HG02610 (cell line): ENCODE measurements around the gene CADM4.
"Not testable (repeated sequence)": the region's sequence is repeated elsewhere in the genome, so short reads cannot be mapped to it uniquely, and the experiment has no call there.

ENCODE experiments used
- ATAC-seq: cut with Tn5 transposase; IDR thresholded peaks from one replicate; pipeline ENCODE4 v1.9.1; 2021; ENCODE audit warnings: mild to moderate bottlenecking, moderate library complexity; ENCODE audit not compliant: unreplicated experiment

CADM4 gene

DNA sequence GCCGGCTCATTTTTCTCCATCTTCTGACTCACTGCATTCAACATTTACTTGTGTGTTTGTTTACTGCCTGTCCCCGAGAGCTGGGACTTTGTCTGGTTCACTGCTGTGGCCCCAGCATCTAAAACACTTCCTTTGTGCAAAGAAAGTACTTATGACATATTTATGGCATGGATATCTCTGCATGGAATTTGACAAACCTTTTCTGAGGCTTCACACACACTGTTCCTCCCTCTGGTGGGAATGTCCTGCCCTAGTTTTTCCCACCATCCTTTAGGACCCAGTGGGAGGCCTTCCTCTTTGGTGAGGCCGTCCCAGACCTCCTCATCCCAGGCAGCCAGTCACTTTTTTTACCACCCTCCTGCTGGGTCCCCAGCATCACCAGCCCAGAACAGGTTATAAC, 29.2 kb downstream of the CADM4 start:
- no peak for ATAC-seq

DNA sequence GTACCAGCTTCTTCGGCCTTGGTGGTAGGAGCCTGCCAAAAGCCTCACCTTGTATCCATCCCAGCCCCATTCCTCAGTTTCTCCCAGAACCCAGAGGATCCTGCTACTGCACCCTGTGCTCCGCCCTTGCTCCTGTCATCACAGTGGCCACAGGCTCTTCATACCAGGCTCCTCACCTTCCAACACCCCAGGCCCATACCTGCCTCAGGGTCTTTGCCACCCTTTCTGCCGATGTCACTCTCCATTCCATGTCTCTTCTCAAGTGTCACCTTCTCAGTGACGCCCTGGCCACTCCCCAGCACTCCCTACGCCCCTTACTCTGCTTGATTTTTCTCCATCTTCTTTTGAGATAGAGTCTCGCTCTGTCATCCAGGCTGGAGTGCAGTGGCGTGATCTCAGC, 29.8 kb downstream of the CADM4 start:
- no peak for ATAC-seq

DNA sequence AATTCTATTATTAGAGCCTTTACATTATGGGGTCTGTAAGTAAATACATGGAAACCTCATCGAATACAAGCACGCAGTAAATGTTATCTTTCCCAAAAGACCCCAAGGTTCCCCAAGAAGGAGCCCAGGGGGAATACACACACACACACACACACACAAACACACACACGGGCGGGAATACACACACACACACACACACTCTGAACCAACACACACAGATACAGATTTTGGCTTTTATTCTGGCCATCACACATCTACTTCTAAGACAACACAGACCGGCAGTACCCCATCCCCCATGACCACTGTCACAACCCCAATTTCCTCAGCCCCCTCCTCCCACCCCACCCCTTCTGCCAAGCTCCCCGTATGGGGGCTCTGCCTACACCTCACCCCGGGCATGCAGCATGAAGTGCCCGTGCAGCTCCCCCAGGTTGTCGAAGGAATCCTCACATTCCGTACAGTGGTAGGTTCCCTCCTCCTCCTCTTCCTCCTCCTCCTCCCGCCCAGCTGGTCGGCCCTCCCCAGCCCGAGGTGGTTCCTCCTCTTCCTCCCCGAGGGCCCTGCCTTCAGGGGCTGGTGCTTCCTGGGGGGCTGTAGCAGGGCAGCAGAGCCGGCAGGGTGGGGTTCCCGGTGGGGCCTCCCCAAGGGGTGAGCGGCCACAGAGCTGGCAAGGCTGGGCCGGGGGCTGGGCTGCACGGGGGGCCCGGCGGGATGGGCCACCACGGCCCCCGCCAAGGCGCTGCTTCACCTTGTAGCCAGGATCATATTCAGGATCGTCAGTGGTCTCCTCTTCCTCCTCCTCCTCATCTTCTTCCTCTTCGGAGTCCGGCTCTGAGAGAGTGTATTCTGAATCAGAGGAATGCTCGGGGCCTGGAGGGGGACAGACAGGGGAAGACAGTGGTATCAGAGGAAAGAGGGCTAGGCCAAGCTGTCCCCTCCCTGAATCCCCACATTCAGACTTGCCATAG, 32.1 kb downstream of the CADM4 start:
- no peak for ATAC-seq

DNA sequence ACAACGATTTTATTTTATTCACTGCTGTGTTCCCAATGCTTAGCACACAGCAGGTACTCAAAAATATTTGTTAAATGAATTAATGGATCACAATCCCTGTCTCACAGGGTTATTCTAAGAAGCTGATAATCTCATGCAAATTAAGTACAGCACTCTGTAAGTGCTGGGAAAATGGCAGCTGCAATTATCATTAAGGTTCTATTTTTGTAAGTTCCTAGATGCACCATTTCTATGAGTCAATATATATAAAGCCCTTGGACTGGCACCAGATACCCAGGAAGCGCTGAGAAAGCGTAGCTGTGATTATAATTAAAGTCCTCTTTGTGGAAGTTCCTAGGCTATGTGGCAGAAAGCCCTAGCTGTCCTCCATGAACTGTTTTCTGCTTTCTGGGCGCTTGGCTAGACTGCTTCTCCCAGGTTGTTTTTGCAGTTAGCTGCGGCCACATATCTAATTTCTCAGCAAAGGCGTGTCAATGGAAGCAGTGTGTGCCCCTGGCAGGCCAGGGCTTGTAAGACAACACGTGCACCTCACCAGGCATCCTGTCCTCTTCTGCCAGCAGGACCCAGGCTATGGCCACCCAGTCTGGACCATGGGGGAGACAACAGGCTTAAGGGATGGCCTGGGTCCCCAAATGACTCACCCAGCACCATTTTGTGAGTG, 33.0 kb downstream of the CADM4 start:
- ATAC-seq, result no peak

DNA sequence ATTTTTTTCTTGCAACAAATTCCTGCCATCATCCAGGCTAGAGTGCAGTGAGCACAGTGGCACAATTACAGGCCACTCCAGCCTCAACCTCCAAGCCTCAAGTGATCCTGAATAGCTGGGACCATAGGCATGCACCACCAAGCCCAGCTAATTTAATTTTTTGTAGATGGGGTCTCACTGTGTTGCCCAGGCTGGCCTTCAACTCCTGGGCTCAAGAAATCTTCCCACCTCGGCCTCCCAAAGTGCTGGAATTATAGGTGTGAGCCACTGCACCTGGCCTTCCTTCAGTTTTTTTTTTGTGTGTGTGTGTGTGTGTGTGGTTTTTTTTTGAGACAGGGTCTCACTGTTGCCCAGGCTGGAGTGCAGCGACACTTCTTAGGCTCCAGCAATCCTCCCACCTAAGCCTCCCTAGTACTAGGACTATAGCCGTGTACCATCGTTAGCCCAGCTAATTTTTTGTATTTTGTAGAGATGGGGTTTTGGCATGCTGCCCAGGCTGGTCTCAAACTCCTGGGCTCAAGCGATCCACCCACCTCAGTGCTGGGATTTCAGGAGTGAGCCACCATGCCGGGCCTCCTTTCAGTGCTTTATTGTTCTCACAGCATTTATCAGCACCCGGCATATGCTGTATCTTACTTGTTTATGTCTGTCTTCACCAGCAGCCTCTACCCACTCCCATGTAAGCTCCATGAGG, 33.6 kb downstream of the CADM4 start:
- no peak for ATAC-seq

DNA sequence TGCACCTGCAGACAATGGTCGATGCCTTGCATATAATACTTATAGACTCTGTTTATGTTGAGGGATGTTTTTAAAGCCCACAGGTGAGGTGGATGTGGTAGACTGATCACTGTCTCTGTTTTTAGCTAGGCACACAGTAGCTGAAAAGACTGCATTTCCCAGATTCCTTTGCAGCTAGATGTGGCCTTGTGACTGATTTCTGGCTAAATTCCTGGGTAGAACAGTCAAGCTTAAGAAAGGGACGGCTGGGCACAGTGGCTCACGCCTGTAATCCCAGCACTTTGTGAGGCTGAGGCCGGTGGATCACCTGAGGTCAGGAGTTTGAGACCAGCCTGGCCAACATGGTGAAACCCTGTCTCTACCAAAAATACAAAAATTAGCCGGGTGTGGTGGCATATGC, 39.3 kb downstream of the CADM4 start:
- not testable (repeated sequence) for ATAC-seq

DNA sequence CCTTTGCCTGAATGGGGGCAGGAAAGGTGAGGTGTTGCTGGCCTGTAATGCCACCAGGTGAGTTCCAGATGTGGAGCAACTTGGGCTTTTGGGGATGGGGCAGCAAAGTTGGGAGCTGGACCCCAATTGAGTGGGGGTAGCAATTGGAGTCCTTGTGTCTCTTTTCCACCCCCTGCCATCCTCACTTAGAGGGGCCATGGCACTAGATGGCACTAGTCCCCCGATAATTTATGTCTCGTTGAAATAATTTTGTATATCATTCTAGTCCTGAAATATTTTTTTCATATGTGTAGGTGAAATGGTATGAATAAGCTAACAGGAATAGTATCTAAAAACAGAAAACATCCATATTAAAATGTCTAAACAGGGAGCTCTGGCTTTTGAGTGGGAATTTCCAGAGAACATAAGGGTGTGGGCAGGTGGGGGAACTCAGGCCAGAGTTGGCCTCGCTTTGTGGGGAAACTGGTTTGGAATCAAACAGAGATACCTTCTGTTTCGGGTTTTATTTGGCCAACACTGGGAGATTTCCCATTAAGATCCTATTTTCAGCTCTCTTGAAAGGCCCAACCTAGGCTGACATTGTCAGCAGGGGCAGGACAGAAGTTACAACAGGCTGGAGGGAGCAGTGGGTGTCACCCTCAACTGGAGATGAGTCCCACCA, 39.9 kb downstream of the CADM4 start:
- no peak for ATAC-seq

DNA sequence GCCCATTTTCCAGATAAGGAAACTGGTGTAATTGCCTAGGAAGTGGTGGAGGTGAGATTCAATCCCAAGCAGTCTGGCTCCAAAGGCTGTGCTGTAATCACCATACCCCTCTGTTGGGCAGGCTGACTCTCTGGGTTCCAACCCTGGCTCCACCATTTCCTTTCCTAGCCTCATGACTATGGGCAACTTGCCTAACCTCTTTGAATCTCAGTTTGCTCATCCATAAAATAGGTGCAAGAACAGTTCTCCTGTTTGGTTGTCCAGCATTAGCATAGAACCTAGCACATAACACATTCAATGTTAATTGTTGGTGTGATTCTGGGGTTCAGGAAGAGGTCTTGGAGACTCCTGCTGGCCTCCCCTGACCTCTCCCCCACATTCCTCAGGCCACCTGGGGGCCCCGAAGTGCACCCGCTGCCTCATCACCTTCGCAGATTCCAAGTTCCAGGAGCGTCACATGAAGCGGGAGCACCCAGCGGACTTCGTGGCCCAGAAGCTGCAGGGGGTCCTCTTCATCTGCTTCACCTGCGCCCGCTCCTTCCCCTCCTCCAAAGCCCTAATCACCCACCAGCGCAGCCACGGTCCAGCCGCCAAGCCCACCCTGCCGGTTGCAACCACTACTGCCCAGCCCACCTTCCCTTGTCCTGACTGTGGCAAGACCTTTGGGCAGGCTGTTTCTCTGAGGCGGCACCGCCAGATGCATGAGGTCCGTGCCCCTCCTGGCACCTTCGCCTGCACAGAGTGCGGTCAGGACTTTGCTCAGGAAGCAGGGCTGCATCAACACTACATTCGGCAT, 41.0 kb downstream of the CADM4 start:
- ATAC-seq, result no peak

DNA sequence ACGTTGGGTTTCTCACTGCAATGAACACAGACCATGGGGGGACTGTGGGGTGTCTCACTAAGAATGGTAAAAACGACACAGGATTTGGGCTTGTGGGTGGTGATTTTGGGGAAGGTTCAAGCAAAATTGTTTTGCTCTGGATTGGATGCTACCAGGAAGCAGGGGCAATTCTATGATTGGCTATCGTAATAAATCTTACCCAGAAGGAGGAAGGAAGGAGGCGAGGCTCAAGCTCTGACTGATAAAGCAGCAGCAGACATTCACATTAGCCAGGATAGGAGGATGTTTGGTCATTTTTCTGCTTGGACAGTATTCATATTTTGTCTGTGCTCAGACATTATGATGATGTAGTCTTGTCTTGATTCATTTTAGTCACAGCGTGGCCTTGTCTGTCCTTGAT, 41.8 kb downstream of the CADM4 start:
- ATAC-seq, result no peak

DNA sequence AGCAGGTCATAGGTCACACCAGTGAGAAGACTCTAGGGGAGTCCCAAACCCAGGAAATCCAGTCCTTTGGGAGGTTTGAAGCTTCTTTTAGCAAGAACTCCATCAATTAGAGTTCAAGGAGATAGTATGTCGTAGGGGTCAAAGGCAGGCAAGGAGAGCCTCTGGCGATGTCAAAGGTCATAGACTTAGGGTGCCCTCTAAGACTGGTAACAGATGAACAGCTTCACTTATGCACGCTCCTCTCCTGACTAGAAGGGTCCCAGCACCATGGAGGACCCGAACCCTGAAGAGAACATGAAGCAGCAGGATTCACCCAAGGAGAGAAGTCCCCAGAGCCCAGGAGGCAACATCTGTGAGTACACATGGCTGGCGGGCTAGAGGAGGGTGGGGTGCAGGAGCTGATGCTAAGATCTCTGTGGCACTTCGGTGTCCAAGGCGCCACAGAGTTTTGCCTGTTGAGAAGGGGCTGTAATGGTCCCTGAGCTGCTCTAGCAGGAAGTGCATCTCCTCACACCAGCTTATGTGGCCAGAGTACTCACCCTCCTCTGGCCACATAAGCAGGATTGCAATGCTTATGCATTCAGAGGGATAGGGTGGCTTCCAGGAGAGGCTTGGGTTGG, 42.7 kb downstream of the CADM4 start:
- no peak for ATAC-seq

DNA sequence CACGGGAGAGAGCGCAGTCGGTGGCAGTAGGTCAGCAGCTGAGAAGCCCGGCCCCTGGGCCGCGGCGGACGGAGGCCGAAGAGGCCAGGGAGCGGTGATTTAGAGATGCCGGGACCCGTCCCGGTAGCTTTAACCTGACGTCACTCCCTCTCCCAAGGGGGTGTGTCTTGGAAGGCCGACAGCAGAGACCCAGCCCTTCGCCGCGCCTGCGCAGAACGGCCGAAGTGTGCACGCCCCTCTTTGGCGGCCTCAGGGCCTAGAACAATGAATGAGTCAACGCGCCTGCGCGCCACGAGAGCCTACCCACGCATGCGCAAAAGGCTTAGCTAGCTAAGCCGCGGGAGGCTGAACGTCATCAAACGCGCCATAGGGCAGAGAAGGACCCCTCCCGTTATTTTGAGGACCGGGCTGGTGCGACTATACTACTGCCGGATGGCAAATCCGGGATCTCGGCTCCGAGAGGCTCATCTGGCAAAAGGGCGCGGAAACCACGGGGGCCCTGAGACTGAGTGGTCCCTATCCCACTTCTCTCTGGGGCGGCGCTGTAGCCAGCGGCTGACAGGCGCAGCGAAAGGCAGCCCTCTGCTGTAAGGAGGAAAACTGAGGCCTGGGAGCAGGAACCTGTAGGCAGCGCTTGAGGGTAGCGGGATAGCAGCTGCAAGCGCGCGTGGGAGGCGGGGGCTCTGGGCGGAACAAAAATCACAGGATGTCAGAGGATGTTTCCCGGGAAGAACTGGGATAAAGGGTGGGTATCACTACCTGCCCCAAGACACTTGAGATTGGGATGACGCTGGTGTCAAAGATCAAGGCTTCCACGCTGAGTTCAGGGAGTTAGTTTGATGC, 43.4 kb downstream of the CADM4 start, which contains the start of the genes IRGQ and ZNF576:
Gene IRGQ (minus strand): TSS at position 136 of the 843 bp plus-strand sequence. CDS start 796 bp downstream, outside the sequence.
Gene ZNF576 (plus strand): TSS at position 597 of the 843 bp plus-strand sequence. CDS start 514 bp downstream, outside the sequence.
- peak; percentile 77 for ATAC-seq

DNA sequence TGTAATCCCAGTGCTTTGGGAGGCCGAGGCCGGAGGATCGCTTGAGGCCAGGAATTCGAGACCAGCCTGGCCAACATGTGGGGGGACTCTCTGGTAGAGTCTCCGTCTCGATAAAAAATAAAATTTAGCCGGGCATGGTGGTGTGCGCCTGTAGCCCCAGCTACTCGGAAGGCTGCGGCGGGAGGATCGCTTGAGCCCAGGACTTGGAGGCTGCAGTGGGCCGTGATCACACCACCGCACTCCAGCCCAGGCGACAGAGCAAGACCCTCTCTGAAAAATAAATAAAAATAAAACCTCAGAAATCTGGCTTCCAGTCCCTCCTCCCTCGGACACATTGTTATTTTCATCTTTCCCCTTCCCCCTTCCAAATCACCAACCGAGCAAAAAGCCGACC, 44.0 kb downstream of the CADM4 start:
- no peak for ATAC-seq

DNA sequence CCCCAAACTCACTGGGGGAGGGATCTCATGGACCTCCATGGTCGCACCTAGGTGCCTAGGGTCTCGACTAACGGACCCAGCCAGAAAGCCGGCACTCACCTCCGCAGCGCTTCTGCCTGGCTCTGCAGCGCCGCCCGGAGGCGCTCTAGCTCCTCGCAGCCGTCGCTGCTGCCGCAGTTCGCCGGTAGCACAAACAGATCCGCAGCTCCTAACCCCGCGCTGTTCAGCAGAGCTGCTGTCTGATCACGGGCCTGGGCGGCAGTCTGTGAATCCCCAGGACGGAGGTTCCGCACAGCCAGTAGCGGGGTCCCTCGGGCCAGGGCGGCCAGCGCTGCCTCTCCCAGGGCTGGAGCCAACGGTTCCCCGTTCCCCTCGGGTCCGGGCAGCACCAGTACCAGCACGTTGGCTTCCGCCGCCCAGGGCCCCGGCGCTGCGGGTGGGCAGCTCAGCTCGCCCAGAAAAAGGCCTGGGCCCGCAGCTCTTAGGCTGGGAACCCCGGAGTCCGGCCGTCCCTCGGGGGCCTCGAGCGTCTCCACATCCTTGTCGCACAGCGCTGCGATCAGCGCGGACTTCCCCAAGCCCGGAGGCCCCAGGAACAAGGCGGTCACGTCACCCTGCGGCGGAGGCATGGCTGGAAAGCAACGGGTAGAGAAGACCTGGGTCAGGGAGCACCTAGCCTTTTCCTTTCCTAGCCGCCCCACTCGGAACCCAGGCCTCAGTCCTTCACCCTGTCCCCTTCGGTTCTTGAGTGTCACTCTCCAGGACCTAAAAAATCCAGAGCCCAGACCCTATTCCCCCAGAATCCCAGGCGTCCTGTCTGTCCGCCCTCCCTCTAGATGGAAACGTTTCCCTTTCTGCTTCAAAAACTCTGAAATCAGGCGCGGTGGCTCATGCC, 44.7 kb downstream of the CADM4 start:
- ATAC-seq, result peak; percentile 26

DNA sequence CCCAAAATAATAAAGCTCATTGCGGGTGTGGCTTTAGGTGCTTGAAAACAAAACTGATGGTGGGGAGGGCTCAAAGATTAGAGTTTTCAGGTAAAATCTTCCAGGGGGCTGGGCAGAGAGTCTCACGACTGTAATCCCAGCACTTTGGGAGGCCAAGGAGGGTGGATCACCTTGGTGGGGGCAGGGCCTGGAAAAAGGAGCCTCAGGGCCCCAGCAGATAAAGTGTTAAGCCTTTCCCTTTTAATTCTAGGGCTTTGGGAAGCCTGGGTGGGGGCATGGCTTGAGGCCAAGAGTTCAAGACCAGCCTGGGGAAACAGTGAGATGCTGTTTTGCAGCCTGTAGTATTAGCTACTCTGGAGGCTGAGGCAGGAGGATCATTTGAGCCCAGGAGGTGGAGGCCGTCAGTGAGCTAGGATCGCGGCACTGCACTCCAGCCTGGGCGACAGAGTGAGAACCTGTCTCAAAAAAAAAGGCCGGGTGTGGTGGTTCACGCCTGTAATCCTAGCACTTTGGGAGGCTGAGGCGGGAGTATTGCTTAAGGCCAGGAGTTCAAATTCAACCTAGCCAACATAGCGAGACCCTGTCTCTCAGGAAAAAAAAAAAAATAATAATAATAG, 45.5 kb downstream of the CADM4 start:
- ATAC-seq, result no peak

DNA sequence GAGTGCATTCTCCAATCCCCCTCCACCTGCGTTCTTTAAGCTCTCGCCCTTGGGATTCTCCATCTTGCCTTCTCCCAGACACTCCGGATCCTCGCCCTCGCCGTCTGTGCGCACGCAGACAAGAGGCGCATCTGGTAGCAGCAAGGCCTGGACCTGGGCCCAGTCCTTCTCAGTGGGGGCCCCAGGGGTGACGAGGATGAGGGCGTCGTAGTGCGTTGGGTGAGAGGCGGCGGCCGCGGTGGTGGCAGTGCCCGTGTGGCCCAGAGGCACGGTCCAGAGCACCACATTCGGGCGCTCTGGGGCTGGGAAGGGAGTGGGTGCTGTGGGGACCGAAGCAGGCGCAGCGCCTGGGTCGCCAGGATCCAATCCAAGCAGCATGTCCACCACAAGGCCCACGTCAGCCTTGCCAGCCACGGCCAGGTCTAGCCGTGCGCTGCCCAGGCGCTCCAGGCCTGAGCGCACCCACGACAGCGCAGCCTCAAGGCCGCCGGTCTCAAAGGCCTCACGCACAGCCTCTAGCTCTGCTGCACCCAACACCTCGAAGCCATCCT, 46.8 kb downstream of the CADM4 start:
- ATAC-seq, result no peak

DNA sequence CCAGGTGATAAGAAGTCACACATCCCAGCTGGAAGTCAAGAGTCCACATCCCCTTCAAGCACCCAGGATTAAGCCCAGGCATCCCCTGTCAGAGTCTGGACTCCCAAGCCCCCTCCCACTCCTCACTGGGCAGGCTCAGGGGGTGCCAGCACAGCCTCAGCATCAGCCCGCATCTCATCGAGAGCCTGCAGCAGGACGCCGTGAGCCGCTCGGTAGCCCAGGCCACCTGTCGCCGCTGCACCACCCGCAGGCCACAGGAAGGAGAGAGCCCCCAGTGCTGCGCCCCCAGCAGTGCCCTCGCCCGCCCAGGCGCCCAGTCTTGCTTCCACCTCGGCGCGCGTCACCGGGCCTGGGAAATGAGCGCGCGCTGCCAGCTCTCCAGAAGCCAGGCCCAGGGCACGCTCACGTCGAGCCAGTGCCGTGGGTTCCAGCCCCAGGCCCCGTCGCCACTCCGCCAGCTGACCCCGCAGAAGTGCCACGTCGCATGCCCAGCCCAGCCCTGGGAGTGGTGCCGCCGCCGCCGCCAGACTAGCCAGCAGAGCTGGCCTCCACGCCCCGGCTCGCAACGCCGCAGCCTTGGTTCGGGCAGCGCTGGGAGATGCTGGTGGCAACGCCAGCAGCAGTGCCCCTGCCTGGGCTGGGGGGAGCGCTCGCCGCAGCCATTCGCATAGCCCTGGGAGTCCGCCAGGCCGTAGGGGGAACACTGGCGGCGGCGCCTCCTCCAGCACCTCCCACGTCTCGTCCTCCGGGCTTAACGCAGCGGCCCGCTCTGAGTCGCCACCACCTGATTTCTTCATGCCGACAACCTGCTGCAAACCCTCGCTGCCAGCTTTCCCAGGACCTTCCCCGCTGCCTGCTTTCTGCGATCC, 47.5 kb downstream of the CADM4 start:
- ATAC-seq, result no peak
